GM18868 (cell line): ENCODE data around the gene GFM2.
"Not testable (repeated sequence)": the region's sequence is repeated elsewhere in the genome, so short reads cannot be mapped to it uniquely, and the experiment has no call there.

Source experiments
- ATAC-seq: cut with Tn5 transposase; IDR thresholded peaks from one replicate; pipeline ENCODE4 v1.9.1; 2021; ENCODE audit warnings: mild to moderate bottlenecking, moderate library complexity; ENCODE audit not compliant: unreplicated experiment

Gene GFM2

DNA sequence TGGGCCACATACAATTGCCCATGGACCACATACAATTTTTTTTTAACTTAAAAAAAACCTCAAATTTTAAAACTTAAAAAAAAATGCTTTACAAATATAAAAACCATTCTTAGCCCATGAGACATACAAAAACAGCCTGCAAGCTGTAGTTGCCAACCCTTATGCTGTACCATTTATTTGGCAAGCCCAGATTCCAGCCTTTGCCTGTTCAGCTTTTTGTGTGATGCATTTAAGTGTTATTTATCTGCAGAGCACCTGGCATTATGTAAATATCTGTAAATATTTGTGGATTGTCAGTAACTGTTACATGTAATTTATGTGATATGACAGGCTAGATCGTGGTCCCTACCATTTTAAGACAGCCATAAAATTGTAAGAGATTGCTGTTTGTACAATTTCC lies 49.3 kb downstream of the GFM2 start:
- no peak for ATAC-seq

- no peak for ATAC-seq
These were observed 73.7 kb downstream of the GFM2 start for GRCh38 chr5:74693191-74693590.

DNA sequence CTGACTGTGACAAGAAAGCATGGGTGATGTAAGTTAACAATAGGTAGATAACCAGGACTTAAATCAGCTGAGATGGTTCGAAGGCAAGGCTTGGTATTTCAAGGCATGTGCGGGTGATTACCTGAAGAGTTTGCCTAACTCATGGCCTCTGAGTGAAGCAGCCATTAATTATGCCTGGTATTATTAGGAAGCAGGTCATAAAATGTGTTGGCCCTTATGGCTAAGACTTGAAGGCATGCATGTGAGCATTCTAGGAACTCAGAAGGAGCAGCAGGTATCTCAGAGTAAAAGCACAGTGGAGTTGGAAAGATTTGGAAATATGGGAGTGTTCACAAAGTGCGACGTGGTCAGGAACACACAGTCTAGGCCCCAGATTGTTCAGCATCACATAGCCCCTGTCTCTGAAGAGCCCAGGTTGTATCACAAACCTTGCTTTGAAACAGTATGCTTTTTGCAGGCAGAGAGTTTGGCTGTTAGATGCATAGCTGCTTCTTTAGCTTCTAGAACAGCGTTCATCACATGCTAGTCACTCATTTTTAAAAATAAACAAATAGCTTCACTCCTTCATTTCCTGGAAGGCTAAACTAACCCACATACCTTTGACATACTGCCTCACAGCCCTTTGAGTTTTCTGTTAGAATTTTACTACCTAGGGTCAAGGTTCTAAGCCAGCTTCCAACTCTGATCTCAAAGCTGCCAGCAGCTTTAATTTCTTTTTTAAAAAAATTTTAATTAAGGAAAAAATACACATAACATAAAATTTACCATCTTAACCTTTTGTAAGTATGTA lies 79.8 kb downstream of the GFM2 start:
- no peak for ATAC-seq

DNA sequence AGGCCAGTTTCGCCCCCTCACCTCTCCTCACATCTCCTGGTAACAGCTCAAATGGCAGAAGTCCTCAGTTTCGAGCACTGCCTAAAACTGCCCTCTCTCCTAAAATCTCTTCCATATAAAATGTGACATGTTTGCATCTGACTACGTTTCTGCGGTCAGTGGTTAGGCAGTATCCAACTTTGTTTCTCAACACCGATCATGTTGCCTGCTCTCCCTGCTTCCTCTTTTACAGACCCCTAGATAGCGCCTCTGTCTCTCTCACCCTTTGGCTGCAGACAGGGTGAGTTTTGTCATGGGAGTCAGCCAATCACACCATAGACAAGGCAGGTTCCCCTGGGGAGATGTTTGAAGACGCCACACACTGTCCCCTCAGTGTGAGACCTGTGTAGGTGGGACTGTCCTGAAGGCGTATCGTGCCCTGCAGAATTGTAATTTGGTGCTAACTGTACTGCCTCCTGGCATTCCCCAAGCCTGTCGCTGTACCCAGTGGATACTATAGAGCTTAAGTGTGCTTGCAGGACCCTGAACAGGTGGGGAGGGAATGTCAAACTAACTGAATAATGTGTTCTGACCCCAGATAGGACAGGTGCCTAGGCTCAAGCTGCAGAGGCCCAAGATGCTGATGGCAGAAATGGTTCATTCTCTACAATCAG lies 80.8 kb downstream of the GFM2 start:
- peak; percentile 62 for ATAC-seq

GRCh38 chr5:74684900-74685851 lies 81.7 kb downstream of the GFM2 start, which contains the start of gene HEXB:
HEXB (plus strand) TSS chr5:74685233; CDS start chr5:74685261, 28 bp downstream.
- ATAC-seq, result peak; percentile 80

- ATAC-seq, result no peak
These were observed 87.0 kb downstream of the GFM2 start for GRCh38 chr5:74679966-74680365.

DNA sequence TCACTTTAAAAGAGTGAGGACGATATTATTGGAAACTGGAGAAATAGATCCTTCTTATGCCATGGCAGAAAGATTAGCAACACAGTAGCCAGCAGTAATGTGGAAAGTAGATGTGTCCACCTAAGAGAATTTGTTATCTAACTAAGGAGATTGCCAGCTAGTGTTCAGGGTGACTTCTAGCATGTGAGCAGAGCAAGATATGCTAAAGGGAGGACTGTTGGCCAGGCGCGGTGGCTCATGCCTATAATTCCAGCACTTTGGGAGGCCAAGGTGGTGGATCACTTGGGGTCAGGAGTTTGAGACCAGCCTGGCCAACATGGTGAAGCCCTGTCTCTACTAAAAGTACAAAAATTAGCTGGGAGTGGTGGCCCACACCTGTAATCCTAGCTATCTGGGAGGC lies 87.6 kb downstream of the GFM2 start:
- not testable (repeated sequence) for ATAC-seq

GRCh38 chr5:74678123-74678522 lies 88.8 kb downstream of the GFM2 start:
- ATAC-seq, result not testable (repeated sequence)

DNA sequence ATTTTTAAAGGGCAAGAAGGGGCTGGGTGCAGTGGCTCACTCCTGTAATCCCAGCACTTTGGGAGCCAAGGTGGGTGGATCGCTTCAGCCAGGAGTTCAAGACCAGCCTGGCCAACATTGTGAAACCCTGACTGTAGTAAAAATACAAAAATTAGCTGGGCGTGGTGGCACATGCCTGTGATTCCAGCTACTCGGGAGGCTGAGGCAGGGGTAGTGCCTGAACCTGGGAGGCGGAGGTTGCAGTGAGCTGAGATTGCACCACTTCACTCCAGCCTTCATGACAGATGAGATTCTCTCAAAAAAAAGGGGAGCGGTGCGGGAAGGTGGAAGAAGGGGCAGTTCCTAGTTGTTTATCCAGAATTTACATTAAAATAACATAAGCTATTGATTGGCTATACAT lies 90.5 kb downstream of the GFM2 start:
- ATAC-seq, result not testable (repeated sequence)

GRCh38 chr5:74673011-74673790 lies 93.7 kb downstream of the GFM2 start:
- no peak for ATAC-seq

- ATAC-seq, result no peak
These were observed 94.6 kb downstream of the GFM2 start for GRCh38 chr5:74672215-74672877.
